Measurements from ENCODE around the gene FOXN1.
"Not testable (repeated sequence)": the region's sequence is repeated elsewhere in the genome, so short reads cannot be mapped to it uniquely, and the experiment has no call there.

FOXN1 gene

GRCh38 chr17:28522281-28522680, 16.1 kb downstream of the FOXN1 start:
- not testable (repeated sequence) for DNase-seq

- DNase-seq, result no peak
These were observed 17.0 kb downstream of the FOXN1 start for GRCh38 chr17:28523186-28523585.

DNA sequence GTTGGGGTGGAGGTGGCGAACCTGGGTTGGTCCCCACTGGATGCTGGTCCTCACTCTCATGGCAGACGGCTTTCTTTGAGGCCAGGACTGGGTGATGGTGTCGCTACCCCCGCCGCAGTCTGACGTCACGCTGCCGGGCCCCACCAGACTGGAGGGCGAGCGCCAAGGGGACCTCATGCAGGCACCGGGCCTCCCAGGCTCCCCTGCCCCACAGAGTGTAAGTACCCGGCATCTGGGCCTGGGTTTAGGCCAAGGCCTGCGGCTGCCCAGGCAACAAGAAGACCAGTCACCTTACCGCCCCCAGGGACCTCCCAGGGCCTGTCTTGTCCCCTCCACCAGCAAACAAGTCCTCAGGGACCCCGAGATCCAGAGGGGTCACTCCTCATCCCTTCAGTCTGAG, 17.7 kb downstream of the FOXN1 start:
- DNase-seq, result no peak

GRCh38 chr17:28524476-28525424, 18.6 kb downstream of the FOXN1 start:
- DNase-seq, result no peak

DNA sequence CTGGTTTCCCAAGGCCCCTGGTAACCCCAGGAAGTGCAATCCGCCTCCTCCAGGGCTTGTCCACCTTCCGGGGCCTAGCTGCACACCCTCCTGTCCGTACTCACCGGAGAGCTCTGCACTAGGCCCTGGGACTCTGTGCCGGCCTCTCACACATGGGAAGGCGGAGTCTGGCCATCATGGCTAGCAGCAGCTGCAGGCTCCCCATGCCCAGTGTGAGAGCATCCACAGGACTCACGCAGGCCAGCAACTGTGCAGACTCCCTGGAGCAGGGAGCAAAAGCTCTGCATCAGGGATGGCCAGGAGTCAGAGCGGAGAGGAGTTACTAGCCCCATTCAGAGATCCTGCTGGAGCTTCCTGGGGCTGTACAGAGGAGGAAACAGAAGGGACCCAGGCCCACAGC, 20.2 kb downstream of the FOXN1 start:
- no peak for DNase-seq

DNA sequence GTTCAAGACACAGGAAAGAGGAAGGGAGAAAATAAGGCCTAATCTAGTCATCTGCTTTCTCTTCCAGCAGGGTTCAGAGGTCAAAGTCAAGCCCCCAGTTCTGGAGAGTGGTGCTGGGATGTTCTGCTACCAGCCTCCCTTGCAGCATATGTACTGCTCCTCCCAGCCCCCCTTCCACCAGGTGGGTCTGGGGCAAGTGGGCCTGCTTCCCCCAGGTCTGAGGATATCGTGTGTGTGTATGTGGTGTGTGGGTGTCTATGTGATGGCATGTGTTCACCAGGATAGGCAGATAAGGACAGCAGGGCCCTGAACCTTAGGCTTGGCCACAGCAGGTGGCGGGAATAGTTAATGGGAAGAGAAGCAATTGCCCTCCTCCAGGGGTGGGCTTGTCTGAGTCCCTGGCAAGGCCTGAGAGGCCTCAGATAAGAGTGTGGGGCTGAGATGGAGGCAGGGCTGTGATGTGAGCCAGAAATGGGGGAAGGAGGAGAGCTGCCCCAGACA, 21.1 kb downstream of the FOXN1 start:
- DNase-seq, result no peak

DNA sequence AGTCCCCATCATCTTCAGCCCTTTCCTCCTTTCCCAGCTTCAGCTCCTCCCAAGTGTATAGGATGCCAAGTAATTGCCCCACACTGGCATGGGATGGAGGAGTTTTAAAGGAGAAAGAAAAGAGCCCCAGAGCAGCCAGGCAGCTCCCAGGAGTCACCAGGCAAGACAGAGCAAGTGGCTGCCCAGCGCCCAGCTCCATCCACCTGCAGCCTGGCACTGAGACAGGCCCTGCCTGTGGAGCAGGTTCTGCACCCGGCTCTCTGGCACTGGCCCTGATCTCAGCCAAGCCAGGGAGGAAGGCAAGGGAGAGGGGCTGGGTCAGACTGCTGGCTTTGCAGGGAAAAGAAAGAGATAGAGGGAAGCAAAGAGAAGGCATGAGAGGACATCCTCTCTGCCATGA, 21.7 kb downstream of the FOXN1 start:
- no peak for DNase-seq

- no peak for DNase-seq
These were observed 22.3 kb downstream of the FOXN1 start for GRCh38 chr17:28528327-28529012.

GRCh38 chr17:28529013-28529400, 22.9 kb downstream of the FOXN1 start:
- no peak for DNase-seq

DNA sequence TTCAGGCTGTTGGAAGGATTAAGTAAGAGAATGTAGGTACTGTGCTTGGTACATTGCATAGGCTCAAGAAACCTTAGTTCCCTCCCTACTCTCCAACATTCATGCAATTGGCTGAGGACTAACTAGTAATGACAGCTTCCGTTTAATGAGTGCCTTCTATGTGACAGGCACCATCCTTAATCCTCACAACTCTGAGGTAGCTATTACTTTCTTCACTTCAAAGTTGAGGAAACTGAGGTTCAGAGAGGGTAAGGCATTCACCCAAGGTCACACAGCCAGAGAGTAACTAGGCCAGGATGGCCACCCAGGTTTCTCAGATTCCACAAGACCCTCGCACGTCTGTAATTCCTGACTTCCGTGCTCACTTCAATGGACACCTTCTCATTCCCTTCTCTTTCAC, 24.1 kb downstream of the FOXN1 start:
- DNase-seq, result no peak

DNA sequence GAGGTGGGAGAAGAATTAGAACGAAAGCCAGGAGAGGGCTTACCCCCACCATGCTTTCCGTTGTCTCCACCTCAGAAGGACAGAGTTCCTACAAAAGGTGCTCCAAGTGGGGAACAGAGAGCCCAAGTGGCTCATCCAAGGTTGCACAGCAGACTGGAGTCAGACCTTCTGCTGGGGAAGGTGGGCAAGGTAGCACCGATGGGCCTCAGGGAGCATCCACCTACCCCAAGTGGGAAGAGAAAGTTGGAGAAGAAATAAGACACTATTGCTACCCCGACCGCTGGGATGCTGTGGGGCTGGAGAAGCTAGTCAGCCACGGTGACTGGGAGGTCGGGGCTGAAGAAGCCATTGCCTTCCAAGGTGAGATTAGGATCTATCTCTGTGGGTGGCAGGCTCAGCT, 24.8 kb downstream of the FOXN1 start:
- no peak for DNase-seq

DNA sequence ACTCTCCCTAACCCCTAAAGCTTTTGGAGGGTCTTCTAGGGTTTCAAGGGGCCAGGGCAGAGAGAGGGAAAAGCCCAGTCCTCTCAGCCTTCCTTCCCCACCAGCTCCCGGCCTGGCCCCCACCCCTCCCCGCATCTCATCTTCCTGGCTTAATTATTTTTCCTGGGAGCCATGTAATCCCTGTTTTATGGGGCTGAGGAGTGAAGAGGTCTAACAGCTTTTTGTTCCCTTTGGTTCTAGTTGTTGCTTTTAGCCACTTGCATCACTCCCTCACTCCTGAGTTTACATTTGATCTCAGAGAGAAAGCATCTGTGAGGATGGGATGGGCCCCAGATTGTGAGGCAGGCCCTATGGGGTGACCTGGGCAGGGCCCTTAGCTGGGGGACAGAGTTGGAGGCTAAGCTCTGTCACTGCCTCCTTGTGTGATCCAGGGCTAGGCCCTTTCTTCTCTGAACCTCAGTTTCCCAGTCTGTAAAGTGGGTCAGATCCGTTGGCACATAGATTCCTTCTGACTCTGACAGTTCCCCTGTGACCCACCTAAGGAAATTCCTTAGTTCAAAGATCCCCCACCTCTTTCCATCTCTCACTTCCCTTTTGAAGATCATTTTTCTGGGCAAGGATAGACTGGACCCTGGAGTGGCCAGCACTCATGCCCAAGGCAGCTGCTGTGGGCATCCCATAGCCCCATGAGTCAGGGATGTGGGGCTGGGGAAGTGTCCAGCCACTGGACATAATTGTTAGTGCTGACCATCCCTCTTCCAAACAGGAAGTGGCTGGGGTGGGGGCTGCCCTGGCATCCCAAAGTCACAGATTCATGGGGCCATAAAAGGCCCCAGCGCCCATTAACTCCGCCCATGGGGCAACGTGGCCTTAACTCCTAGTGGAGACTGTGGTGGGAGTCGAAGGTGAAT, 26.2 kb downstream of the FOXN1 start:
- no peak for DNase-seq

GRCh38 chr17:28533091-28533807, 27.1 kb downstream of the FOXN1 start:
- DNase-seq, result no peak

- no peak for DNase-seq
These were observed 28.7 kb downstream of the FOXN1 start for GRCh38 chr17:28534740-28535375.

DNA sequence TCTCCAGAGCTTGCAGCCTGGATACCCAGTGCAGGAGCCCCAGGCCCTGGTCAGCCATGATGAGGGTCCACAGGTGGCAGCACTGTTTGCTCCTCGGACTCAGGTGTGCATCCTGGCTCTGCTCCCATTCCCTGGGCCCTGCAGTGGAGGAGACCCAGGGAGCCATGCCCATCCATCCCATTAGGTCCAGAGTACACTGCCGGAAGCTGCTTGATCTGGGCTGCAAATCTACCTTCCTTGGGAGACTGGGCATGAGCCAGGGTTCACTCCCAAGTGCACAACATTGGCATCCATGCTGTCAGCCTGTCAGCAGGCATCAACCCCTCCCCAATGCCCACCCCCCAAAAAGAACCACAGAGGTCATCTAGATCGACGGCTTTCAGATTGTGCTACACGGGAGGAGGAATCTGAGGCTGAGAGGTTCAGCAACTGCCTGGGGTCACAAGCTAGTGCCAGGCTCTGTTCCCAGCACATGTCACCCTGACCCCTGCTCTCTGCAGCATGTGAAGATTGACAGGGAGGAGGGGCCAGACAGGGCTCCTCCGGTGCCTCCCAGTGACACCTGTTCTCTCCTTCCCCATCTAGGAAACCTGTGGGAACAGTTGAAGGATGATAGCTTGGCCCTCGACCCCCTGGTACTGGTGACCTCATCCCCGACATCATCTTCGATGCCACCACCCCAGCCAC, 30.5 kb downstream of the FOXN1 start:
- no peak for DNase-seq

GRCh38 chr17:28537219-28537610, 31.1 kb downstream of the FOXN1 start:
- no peak for DNase-seq

GRCh38 chr17:28538296-28538895, 32.2 kb downstream of the FOXN1 start:
- no peak for DNase-seq

GRCh38 chr17:28540231-28540630, 34.1 kb downstream of the FOXN1 start:
- DNase-seq, result no peak

DNA sequence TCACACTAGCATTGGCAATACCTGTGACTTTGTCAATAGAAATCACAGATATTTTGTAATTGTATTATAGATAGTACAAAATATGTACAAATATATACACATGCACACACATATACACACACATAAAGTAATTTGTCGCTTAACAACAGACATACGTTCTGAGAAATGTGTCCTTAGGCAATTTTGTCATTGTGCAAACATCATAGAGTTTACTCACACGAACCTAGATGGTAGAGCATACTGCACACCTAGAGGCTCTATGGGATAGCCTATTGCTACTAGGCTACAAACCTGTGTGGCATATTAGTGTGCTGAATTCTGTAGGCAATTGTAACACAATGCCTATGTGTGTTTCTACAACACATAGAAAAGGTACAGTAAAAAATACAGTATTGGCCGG, 35.3 kb downstream of the FOXN1 start:
- DNase-seq, result no peak

All from anterior cingulate cortex (tissue), 58 donors.